HepG2 (cell line): Measurements from ENCODE around the gene ZBTB32. TPM values are rescaled to one million over a fixed set of nuclear protein-coding genes. Genes with fewer than 3 reads are reported as not detected.
A peak's percentile ranks its signal among the peaks of the same experiment; 100 is the strongest.

Experiments used
- AGO1 ChIP-seq: fragments of 200-400 bp; formaldehyde crosslinking; IDR thresholded peaks from 2 replicates; pipeline ENCODE4 v1.6.1; 2017; ENCODE audit warnings: mild to moderate bottlenecking, low read depth, low read length, moderate library complexity; ENCODE audit not compliant: poor library complexity, severe bottlenecking
- CBX1 ChIP-seq: IDR thresholded peaks from one replicate; pipeline ENCODE4 v1.6.1; 2016; ENCODE audit warnings: antibody characterized with exemption, low read depth
- DRAP1 ChIP-seq: IDR thresholded peaks from 2 replicates; pipeline ENCODE4 v1.6.1; 2016; ENCODE audit warnings: missing genetic modification reagents, missing compliant biosample characterization
- E2F1 ChIP-seq: sonication (generic); formaldehyde crosslinking; IDR thresholded peaks from 2 replicates; pipeline ENCODE4 v1.5.0; 2020; ENCODE audit warnings: missing genetic modification reagents
- GTF3A ChIP-seq: sonication (generic); formaldehyde crosslinking; conservative IDR thresholded peaks from 2 replicates; pipeline ENCODE4 v1.4.0; 2020; ENCODE audit warnings: mild to moderate bottlenecking, missing genetic modification reagents
- IKZF1 ChIP-seq: fragments of 450-650 bp; IDR thresholded peaks from 2 replicates; pipeline ENCODE4 v1.7.1; 2016
- JDP2 ChIP-seq: sonication (generic); formaldehyde crosslinking; IDR thresholded peaks from 2 replicates; pipeline ENCODE4 v1.8.1; 2022; ENCODE audit warnings: missing genetic modification reagents, borderline replicate concordance
- MEIS1 ChIP-seq: sonication (generic); formaldehyde crosslinking; IDR thresholded peaks from 2 replicates; pipeline ENCODE4 v1.9.0; 2021; ENCODE audit warnings: mild to moderate bottlenecking, missing genetic modification reagents, moderate library complexity, borderline replicate concordance
- NCOA5 ChIP-seq: sonication (generic); formaldehyde crosslinking; IDR thresholded peaks from 2 replicates; pipeline ENCODE4 v1.4.0; 2020; ENCODE audit warnings: missing genetic modification reagents
- NR2F2 ChIP-seq: IDR thresholded peaks from 2 replicates; pipeline ENCODE4 v1.6.1; 2012; ENCODE audit warnings: low read depth, inconsistent platforms, borderline replicate concordance
- RAD51 ChIP-seq: fragments of 450-650 bp; IDR thresholded peaks from 2 replicates; pipeline ENCODE4 v1.6.1; 2016; ENCODE audit warnings: borderline replicate concordance
- RBM39 ChIP-seq: fragments of 200-400 bp; formaldehyde crosslinking; IDR thresholded peaks from one replicate; pipeline ENCODE4 v1.6.1; 2018; ENCODE audit warnings: antibody characterized with exemption, mild to moderate bottlenecking, low read depth, low read length; ENCODE audit not compliant: poor library complexity, severe bottlenecking
- RELA ChIP-seq: sonication (generic); formaldehyde crosslinking; IDR thresholded peaks from 2 replicates; pipeline ENCODE4 v1.4.0; 2020; ENCODE audit warnings: missing genetic modification reagents
- SOX5 ChIP-seq: IDR thresholded peaks from 2 replicates; pipeline ENCODE4 v1.6.1; 2016; ENCODE audit warnings: borderline replicate concordance
- SP5 ChIP-seq: IDR thresholded peaks from 2 replicates; pipeline ENCODE4 v1.6.1; 2016; ENCODE audit warnings: low read depth, borderline replicate concordance
- TMF1 ChIP-seq: sonication (generic); formaldehyde crosslinking; IDR thresholded peaks from 2 replicates; pipeline ENCODE4 v1.8.1; 2022; ENCODE audit warnings: low read depth, missing genetic modification reagents
- ZNF160 ChIP-seq: sonication (generic); formaldehyde crosslinking; IDR thresholded peaks from 2 replicates; pipeline ENCODE4 v1.8.0; 2022; ENCODE audit warnings: mild to moderate bottlenecking, inconsistent platforms, missing genetic modification reagents
- ZNF232 ChIP-seq: sonication (generic); formaldehyde crosslinking; IDR thresholded peaks from 2 replicates; pipeline ENCODE4 v1.4.0; 2020; ENCODE audit warnings: missing genetic modification reagents, borderline replicate concordance
- ZNF609 ChIP-seq: sonication (generic); formaldehyde crosslinking; IDR thresholded peaks from 2 replicates; pipeline ENCODE4 v1.4.0; 2020; ENCODE audit warnings: mild to moderate bottlenecking, missing genetic modification reagents, borderline replicate concordance
- ZNF75D ChIP-seq: sonication (generic); formaldehyde crosslinking; IDR thresholded peaks from 2 replicates; pipeline ENCODE4 v1.8.1; 2023; ENCODE audit warnings: missing genetic modification reagents, mild to moderate bottlenecking, borderline replicate concordance
- ZNF773 ChIP-seq: sonication (generic); formaldehyde crosslinking; IDR thresholded peaks from 2 replicates; pipeline ENCODE4 v1.4.0; 2020; ENCODE audit warnings: missing genetic modification reagents, borderline replicate concordance
- ZNF800 ChIP-seq: sonication (generic); formaldehyde crosslinking; IDR thresholded peaks from 2 replicates; pipeline ENCODE4 v1.4.0; 2020; ENCODE audit warnings: missing genetic modification reagents
- polyA plus RNA-seq, 8 experiments: library from polyadenylated mRNA; depleted of rRNA in 3 of 8; stranded (reverse) in 7 of 8; unstranded in 1 of 8; fragments of >200 nt; fragmentation: Illumina TruSeq in 4 of 8; extraction: Trizol in 4 of 8; gene quantifications; 2 replicates each; pipeline versions ENCODE4 v1.2.1 to v1.2.3, GENCODE V29; 2011 to 2016; ENCODE audit warnings: low read depth in 4 of 8, missing spikeins in 1 of 8, mixed read lengths in 1 of 8; ENCODE audit not compliant: insufficient read depth in 1 of 8
- total RNA-seq, 5 experiments: library from RNA; depleted of rRNA; stranded (reverse); fragments of >200 nt; fragmentation: Illumina TruSeq; extraction: Trizol; gene quantifications; 2 replicates each; pipeline ENCODE4 v1.2.3, GENCODE V29; 2016; ENCODE audit warnings: low read depth in 1 of 5

The ZBTB32 gene
- total and polyA plus RNA-seq, 2 of the 13 experiments (the other 11 are each of a cell fraction or from before 2014, with no cell fraction given), result not detected

- peak; percentile 87 for TF ChIP-seq E2F1
- TF ChIP-seq RELA (CRISPR knock-in tag), result no peak
- no peak for TF ChIP-seq NCOA5 (CRISPR knock-in tag)
- no peak for TF ChIP-seq MEIS1 (CRISPR knock-in tag)
- TF ChIP-seq RAD51, result no peak
- peak; percentile 80; the same call in 1 of the 2 replicates for TF ChIP-seq ZNF232 (CRISPR knock-in tag)
- TF ChIP-seq JDP2, result no peak
- TF ChIP-seq RBM39, result peak; percentile 61
- TF ChIP-seq GTF3A (CRISPR knock-in tag), result no peak
- no peak for TF ChIP-seq CBX1
- no peak for TF ChIP-seq NR2F2
- peak; percentile 59; the same call in 1 of the 2 replicates for TF ChIP-seq SP5 (CRISPR knock-in tag)
- peak; percentile 25; the same call in 1 of the 2 replicates for TF ChIP-seq ZNF609 (CRISPR knock-in tag)
- TF ChIP-seq SOX5 (CRISPR knock-in tag), result 0 out of 2 replicates have a peak, but pooled peaks have one; percentile 16
- TF ChIP-seq ZNF773 (CRISPR knock-in tag), result 0 out of 2 replicates have a peak, but pooled peaks have one; percentile 56
- peak; percentile 51; the same call in 1 of the 2 replicates for TF ChIP-seq ZNF160 (CRISPR knock-in tag)
- TF ChIP-seq AGO1, result peak; percentile 93
- peak; percentile 62; the same call in 1 of the 2 replicates for TF ChIP-seq DRAP1 (CRISPR knock-in tag)
- no peak for TF ChIP-seq IKZF1
- no peak for TF ChIP-seq TMF1 (CRISPR knock-in tag)
- no peak for TF ChIP-seq ZNF75D
- TF ChIP-seq ZNF800 (CRISPR knock-in tag), result no peak
Observed at GRCh38 chr19:35757749-35758608, 53.6 kb downstream of the ZBTB32 start, which contains the start of gene PROSER3 (continued).
